Nucleus accumbens (tissue), 56 donors: ENCODE measurements around the gene CAMP.
"Not testable (repeated sequence)": the region's sequence is repeated elsewhere in the genome, so short reads cannot be mapped to it uniquely, and the experiment has no call there.

Experiments used
- DNase-seq, 56 donors: peaks; one replicate each; lab custom pipeline; 2025; lab: John Stamatoyannopoulos, UW

The CAMP gene

DNA sequence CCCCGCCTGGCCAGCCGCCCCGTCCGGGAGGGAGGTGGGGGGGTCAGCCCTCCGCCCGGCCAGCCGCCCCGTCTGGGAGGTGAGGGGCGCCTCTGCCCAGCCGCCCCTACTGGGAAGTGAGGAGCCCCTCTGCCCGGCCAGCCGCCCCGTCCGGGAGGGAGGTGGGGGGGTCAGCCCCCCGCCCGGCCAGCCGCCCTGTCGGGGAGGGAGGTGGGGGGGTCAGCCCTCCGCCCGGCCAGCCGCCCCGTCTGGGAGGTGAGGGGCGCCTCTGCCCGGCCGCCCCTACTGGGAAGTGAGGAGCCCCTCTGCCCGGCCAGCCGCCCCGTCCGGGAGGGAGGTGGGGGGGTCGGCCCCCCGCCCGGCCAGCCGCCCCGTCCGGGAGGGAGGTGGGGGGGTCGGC, 11.5 kb upstream of the CAMP start:
- DNase-seq = not testable (repeated sequence)

GRCh38 chr3:48214225-48214624, 9.1 kb upstream of the CAMP start:
- DNase-seq = no peak

GRCh38 chr3:48215019-48215418, 8.3 kb upstream of the CAMP start:
- DNase-seq = peak in 1 of 56 donors; percentile 24

DNA sequence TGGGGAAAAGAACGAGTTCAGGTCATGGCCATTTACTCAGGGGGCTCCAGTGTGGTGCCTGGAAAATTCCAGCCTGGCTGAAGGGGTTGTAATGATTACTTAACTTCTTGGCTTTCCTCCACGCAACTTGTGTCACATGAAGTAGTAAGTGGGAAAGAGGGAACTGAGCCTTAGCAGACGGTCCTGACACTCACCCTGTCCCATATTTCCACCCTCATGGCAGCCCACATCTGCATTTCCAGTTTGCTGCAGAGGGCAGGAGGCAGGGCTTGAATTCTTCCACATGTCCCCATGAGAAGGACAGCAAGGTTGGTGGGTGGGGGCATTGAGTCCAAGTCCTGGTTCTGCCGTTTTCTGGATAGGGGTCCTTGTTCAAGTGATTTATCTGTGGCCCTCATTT, 7.8 kb upstream of the CAMP start:
- DNase-seq = peak in 4 of 56 donors; percentile 12 to 39 (median 28)

GRCh38 chr3:48215876-48216275, 7.4 kb upstream of the CAMP start:
- DNase-seq = peak in 20 of 56 donors; percentile 7 to 49 (median 18)

- DNase-seq = no peak
Measured at GRCh38 chr3:48217449-48217848, 5.8 kb upstream of the CAMP start.

GRCh38 chr3:48218537-48218936, 4.8 kb upstream of the CAMP start:
- no peak for DNase-seq

DNA sequence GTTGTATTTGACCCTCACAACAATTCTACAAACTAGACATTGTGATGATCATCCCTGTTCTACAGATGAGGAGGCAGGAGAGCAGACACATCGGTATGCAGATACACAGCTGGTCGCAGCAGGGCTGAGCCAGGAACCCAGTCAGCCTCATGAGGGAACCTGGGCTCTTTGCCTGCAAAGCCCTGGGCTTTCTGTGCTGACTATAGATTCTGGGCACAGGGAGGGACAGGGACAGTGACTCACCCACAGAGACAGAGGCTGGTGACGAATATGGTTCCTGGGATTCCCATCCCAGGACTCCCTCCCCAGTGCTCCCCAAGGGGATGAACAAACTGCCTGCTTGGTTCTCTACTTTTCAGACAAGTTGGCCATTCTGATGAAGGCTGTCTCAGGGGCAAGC, 3.8 kb upstream of the CAMP start:
- DNase-seq = no peak

GRCh38 chr3:48220746-48221145, 2.5 kb upstream of the CAMP start:
- DNase-seq = no peak

- no peak for DNase-seq
Measured at GRCh38 chr3:48225587-48225986, 2.3 kb downstream of the CAMP start.

- DNase-seq = no peak
Measured at GRCh38 chr3:48226939-48227338, 3.6 kb downstream of the CAMP start.

DNA sequence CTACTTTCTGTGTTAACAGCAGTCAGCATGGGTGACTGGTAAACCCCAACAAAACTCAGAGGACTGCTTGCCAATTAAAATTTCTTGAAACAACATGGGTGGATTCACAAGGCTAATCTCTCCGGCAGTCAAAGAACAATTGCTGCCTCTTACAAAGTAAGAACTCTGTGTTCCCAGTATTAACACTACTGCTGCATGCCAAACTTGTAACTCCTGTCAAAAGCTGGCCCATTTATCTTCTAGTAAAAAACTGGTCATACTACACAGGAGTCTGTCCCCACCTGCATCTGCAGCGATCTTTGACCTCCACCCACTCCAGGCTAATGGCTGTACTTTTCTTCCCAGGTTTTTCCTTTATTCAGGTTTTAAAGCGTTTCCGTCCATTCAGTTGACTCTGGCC, 8.9 kb downstream of the CAMP start:
- no peak for DNase-seq

GRCh38 chr3:48232734-48233133, 9.4 kb downstream of the CAMP start:
- DNase-seq = peak in 50 of 56 donors; percentile 12 to 88 (median 60)

GRCh38 chr3:48233542-48233941, 10.2 kb downstream of the CAMP start:
- no peak for DNase-seq

DNA sequence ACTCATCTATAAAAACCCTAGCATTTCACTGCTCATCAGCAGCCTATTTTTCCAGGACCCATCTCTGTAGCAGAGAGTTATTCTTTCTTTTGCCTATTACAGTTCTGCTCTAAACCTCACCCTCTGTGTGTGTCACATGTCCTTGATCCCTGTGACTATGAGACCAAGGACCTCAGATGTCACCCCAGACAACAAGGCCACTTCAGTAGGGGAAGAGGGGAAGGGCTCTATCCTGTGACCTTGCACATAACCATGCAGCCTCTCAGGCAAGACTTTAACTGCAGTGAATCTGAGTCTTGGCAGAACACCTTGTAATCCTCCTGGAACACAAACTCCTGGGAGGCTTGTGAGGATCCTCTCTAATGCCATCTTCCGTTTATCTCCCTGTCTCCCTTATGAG, 13.2 kb downstream of the CAMP start:
- no peak for DNase-seq

- no peak for DNase-seq
Measured at GRCh38 chr3:48238531-48239085, 15.3 kb downstream of the CAMP start.

DNA sequence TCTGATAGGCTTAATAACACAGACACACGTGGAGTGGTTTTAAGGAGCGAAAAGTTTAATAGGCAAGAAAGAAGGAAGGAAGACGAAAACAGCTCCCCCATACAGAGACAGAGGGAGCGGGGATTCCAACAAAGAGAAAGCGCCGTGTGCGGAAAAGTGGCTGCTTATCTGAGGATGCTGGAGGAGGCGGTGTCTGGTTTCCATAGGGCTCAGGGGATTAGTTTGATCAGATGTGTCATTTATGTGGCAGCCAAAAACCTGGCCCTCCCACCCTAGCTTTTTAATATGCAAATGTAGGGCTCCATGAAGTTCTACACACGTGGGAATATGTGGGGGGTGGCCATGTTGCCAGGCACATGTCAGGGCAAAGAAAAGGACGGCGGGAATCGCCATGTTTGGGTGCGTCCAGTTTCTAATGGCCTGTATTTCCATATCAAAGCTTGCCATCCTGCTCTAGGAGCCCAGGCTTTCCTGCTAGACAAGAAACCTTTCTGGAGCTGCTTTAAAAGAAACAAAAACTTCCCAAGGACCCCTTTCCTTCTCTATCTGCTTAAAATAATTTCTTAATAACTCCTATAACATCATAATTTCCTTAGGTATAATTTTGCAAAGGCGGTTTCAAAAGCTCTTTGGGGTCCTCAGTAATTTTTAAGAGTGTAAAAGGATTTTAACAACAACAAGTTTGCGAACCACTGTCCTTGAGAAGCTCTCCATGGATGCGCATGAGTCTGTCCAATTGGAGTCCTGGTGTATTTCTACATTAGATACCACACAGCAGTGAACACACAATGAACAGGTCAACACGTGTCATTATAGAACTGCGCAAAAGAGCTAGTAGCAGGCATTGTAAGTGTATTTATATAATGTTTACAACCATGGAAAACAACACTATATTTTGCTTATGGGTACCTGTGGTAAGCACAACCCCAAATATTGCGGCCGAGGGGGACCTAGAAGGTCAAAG, 17.0 kb downstream of the CAMP start:
- DNase-seq = no peak

DNA sequence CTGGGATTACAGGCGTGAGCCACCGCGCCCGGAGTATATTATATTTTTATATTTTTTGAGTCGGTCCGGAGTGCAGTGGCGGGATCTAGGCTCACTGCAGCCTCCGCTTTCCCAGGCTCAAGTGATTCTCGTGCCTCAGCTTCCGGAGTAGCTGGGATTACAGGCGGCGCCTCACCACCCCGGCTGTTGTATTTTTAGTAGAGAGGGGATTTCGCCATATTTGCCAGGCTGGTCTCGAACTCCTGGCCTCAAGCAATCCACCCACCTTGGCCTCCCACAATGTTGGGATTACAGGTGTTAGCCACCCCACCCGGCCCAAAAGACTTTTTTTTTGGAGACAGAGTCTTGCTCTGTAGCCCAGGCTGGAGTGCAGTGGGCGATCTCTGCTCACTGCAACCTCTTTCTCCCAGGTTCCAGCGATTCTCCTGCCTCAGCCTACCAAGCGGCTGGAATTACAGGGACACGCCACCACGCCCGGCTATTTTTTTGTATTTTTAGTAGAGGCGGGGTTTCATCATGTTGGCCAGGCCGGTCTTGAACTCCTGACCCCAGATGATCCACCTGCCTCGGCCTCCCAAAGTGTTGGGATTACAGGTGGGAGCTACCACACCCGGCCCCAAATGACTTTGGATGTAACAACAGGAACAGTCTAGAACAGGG, 18.6 kb downstream of the CAMP start:
- no peak for DNase-seq

GRCh38 chr3:48243886-48244285, 20.6 kb downstream of the CAMP start:
- no peak for DNase-seq

- no peak for DNase-seq
Measured at GRCh38 chr3:48244461-48244860, 21.2 kb downstream of the CAMP start.

DNA sequence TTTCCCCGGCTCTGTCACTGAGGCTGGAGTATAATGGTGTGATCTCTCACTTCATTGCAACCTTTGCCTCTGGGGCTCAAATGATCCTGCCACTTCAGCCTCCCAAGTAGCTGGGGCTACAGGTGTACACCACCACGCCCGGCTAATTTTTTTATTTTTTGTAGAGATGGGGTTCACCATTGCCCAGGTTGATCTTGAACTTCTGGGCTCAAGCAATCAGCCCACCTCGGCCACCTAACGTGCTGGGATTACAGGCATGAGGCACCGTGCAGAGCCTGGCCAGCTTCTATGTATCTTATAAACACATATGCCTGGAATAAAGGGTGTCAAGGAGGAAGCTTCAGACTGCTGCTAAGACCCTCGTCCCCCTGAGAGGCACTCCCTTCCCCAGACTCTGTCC, 21.8 kb downstream of the CAMP start:
- DNase-seq = no peak

GRCh38 chr3:48247401-48247811, 24.1 kb downstream of the CAMP start:
- DNase-seq = no peak
